DND-41 (cell line): Measurements from ENCODE around the gene PCK1.

Experiments
- ATAC-seq: fragments of 200-7000 bp; cut with Tn5 transposase; 3 replicates; pipeline ENCODE4 v1.9.1; 2021; ENCODE audit warnings: low read depth; ENCODE audit not compliant: insufficient read depth
- DNase-seq: peaks from one replicate; pipeline ENCODE4 v3.0.0-alpha.2; 2020
- H2AFZ ChIP-seq: 2 replicates; pipeline ENCODE4 v1.6.0; 2012; ENCODE audit warnings: low read depth, low read length
- H3K27ac ChIP-seq: 2 replicates; pipeline ENCODE4 v1.5.1; 2012; ENCODE audit warnings: low read length, inconsistent platforms
- H3K27me3 ChIP-seq: fragments of 200-600 bp; sonication (generic); 2 replicates; pipeline ENCODE4 v1.6.0; 2012; ENCODE audit warnings: low read length, mild to moderate bottlenecking, inconsistent platforms; ENCODE audit not compliant: insufficient read depth, poor library complexity
- H3K36me3 ChIP-seq: 2 replicates; pipeline ENCODE4 v1.5.1; 2012; ENCODE audit warnings: low read length, inconsistent platforms; ENCODE audit not compliant: insufficient read depth
- H3K4me1 ChIP-seq: 2 replicates; pipeline ENCODE4 v1.5.1; 2012; ENCODE audit warnings: mild to moderate bottlenecking, low read length; ENCODE audit not compliant: insufficient read depth
- H3K4me2 ChIP-seq: 2 replicates; pipeline ENCODE4 v1.6.0; 2012; ENCODE audit warnings: mild to moderate bottlenecking, moderate library complexity, low read length, inconsistent platforms; ENCODE audit not compliant: insufficient read depth
- H3K4me3 ChIP-seq, 2 experiments: fragments of 200-600 bp in 1 of 2; shearing (Covaris generic) in 1 of 2; 2 replicates each; pipeline ENCODE4 v1.5.1; 2012 to 2016; ENCODE audit warnings: inconsistent platforms in 2 of 2, low read length in 2 of 2, mild to moderate bottlenecking in 2 of 2, low read depth in 1 of 2, moderate library complexity in 1 of 2
- H3K79me2 ChIP-seq: 2 replicates; pipeline ENCODE4 v1.6.0; 2012; ENCODE audit warnings: low read length, inconsistent platforms; ENCODE audit not compliant: insufficient read depth
- H3K9ac ChIP-seq: 2 replicates; pipeline ENCODE4 v1.6.0; 2012; ENCODE audit warnings: low read depth, mild to moderate bottlenecking, inconsistent platforms, low read length, moderate library complexity
- H3K9me3 ChIP-seq: 2 replicates; pipeline ENCODE4 v1.5.1; 2012; ENCODE audit warnings: low read length, moderate library complexity, mild to moderate bottlenecking, inconsistent platforms; ENCODE audit not compliant: insufficient read depth, severe bottlenecking
- H4K20me1 ChIP-seq: 2 replicates; pipeline ENCODE4 v1.6.0; 2012; ENCODE audit warnings: low read length; ENCODE audit not compliant: insufficient read depth
- CTCF ChIP-seq: IDR thresholded peaks from 2 replicates; pipeline ENCODE4 v1.5.1; 2012; ENCODE audit warnings: borderline replicate concordance, low read length, moderate library complexity, mild to moderate bottlenecking; ENCODE audit not compliant: poor library complexity, severe bottlenecking; ENCODE audit errors: extremely low read depth
- EZH2 ChIP-seq: IDR thresholded peaks from 3 replicates; pipeline ENCODE4 v1.6.1; 2012; ENCODE audit warnings: borderline replicate concordance, low read depth, mild to moderate bottlenecking, moderate library complexity, low read length, inconsistent platforms; ENCODE audit not compliant: severe bottlenecking

PCK1 gene

GRCh38 chr20:57566803-57567459 is 6.0 kb downstream of the PCK1 start:
- Histone ChIP-seq H3K4me3 (no peak overlapping the region), H3K9ac (no peak overlapping the region), H3K4me2 (no peak overlapping the region), H3K27ac (no peak overlapping the region), H3K9me3 (no peaks in the 10 kb centered on the region), H3K27me3 (peaks cover 21% of the 10 kb centered on the region), H3K36me3 (no peaks in the 10 kb centered on the region), H2AFZ (no peak overlapping the region), H3K79me2 (no peaks in the 10 kb centered on the region), H4K20me1 (peaks cover 6% of the 10 kb centered on the region; the same call in 1 of the 2 replicates), H3K4me1 (no peaks in the 10 kb centered on the region)
- ATAC-seq (no peak), DNase-seq (no peak)
- TF ChIP-seq CTCF, result no peak
- no peak for TF ChIP-seq EZH2

GRCh38 chr20:57567471-57568079 is 6.7 kb downstream of the PCK1 start:
- Histone ChIP-seq H3K9ac (no peak overlapping the region), H3K4me2 (no peak overlapping the region), H3K9me3 (no peaks in the 10 kb centered on the region), H3K4me3 (no peak overlapping the region), H3K27me3 (peaks cover 23% of the 10 kb centered on the region), H3K79me2 (no peaks in the 10 kb centered on the region), H3K27ac (no peak overlapping the region), H3K36me3 (no peaks in the 10 kb centered on the region), H4K20me1 (peaks cover 12% of the 10 kb centered on the region; the same call in 1 of the 2 replicates), H2AFZ (no peak overlapping the region), H3K4me1 (no peaks in the 10 kb centered on the region)
- TF ChIP-seq CTCF (no peak), EZH2 (no peak)
- DNase-seq, result no peak
- ATAC-seq, result no peak

- Histone ChIP-seq H3K27ac (no peak overlapping the region), H3K27me3 (peaks cover 30% of the 10 kb centered on the region), H3K4me3 (no peak overlapping the region), H3K79me2 (no peaks in the 10 kb centered on the region), H3K9ac (no peak overlapping the region), H3K9me3 (no peaks in the 10 kb centered on the region), H3K4me1 (no peaks in the 10 kb centered on the region), H3K36me3 (no peaks in the 10 kb centered on the region), H4K20me1 (peaks cover 13% of the 10 kb centered on the region; the same call in 1 of the 2 replicates), H2AFZ (no peak overlapping the region), H3K4me2 (no peak overlapping the region)
- ATAC-seq (no peak), DNase-seq (no peak)
- TF ChIP-seq CTCF (no peak), EZH2 (no peak)
Measured at GRCh38 chr20:57568088-57568896, 7.4 kb downstream of the PCK1 start.
